Bronchial smooth muscle cell (primary cell): ENCODE data around the gene SART1. TPM values are rescaled to one million over a fixed set of nuclear protein-coding genes. Genes with fewer than 3 reads are reported as not detected.

Experiments
- total RNA-seq: library from RNA; depleted of rRNA; stranded (reverse); fragments of >200 nt; gene quantifications from 2 replicates; pipeline ENCODE4 v1.2.1, GENCODE V29; 2014

Gene SART1
- 66.4 and 70.3 TPM in 2 replicates for total RNA-seq

GRCh38 chr11:65961267-65962140, at the start of gene SART1:
SART1 (plus strand) TSS chr11:65961734; CDS start chr11:65961781, 47 bp downstream.

GRCh38 chr11:65918211-65919140, 43.1 kb upstream of the SART1 start, which contains the start of gene C11orf68:
C11orf68 (minus strand) TSS chr11:65919062; CDS start chr11:65919031, 31 bp downstream.

GRCh38 chr11:65919141-65919572, 42.4 kb upstream of the SART1 start, which contains the start of gene DRAP1:
DRAP1 (plus strand) TSS chr11:65919426; CDS start chr11:65919502, 76 bp downstream.

GRCh38 chr11:65945430-65945911, 16.1 kb upstream of the SART1 start, which contains the start of gene TSGA10IP:
TSGA10IP (plus strand) TSS chr11:65945480; CDS start chr11:65945676, 196 bp downstream.

GRCh38 chr11:66001942-66002647, 40.6 kb downstream of the SART1 start, which contains the start of the genes BANF1 and EIF1AD:
BANF1 (plus strand) TSS chr11:66002503; CDS start chr11:66003251, 748 bp downstream.
EIF1AD (minus strand) TSS chr11:66002157; CDS start chr11:66000389, 1,768 bp downstream.

GRCh38 chr11:66011785-66012303, 50.3 kb downstream of the SART1 start, which contains the start of gene CST6:
CST6 (plus strand) TSS chr11:66012008; CDS start chr11:66012045, 37 bp downstream.

GRCh38 chr11:66026017-66026529, 64.5 kb downstream of the SART1 start, which contains the start of gene CATSPER1:
CATSPER1 (minus strand) TSS chr11:66026479; CDS start chr11:66026379, 100 bp downstream.

Other genes with a start within 250 kb of the SART1 start
- gene KAT5, start 249.5 kb upstream of the SART1 start, total RNA-seq: 39.7 and 64.7 TPM in 2 replicates
- 32.8 and 35.3 TPM in 2 replicates for gene RNASEH2C, start 240.9 kb upstream of the SART1 start, total RNA-seq
- gene AP5B1, start 180.8 kb upstream of the SART1 start, total RNA-seq: 2.6 and 3.3 TPM in 2 replicates
- gene OVOL1, start 174.7 kb upstream of the SART1 start, total RNA-seq: not detected in 2 replicates
- 4.0 and 4.1 TPM in 2 replicates for gene SNX32, start 127.8 kb upstream of the SART1 start, total RNA-seq
- 769 and 930 TPM in 2 replicates for gene CFL1, start 103.6 kb upstream of the SART1 start, total RNA-seq
- 27.0 and 30.1 TPM in 2 replicates for gene MUS81, start 101.3 kb upstream of the SART1 start, total RNA-seq
- gene EFEMP2, start 88.9 kb upstream of the SART1 start, total RNA-seq: 71.1 and 101 TPM in 2 replicates
- gene CTSW, start 81.9 kb upstream of the SART1 start, total RNA-seq: not detected in 2 replicates
- gene FIBP, start 73.3 kb upstream of the SART1 start, total RNA-seq: 186 and 241 TPM in 2 replicates
- 54.1 and 86.5 TPM in 2 replicates for gene CCDC85B, start 71.1 kb upstream of the SART1 start, total RNA-seq
- gene FOSL1, start 61.3 kb upstream of the SART1 start, total RNA-seq: 1.7 and 3.9 TPM in 2 replicates
- 18.6 and 23.2 TPM in 2 replicates for gene C11orf68, start 42.7 kb upstream of the SART1 start, total RNA-seq
- 189 and 480 TPM in 2 replicates for gene DRAP1, start 42.3 kb upstream of the SART1 start, total RNA-seq
- 0.16 TPM in 1 of 2 replicates, not detected in the other for gene TSGA10IP, start 16.3 kb upstream of the SART1 start, total RNA-seq
- 20.0 and 27.8 TPM in 2 replicates for gene EIF1AD, start 40.4 kb downstream of the SART1 start, total RNA-seq
- 10.6 and 15.3 TPM in 2 replicates for gene BANF1, start 40.8 kb downstream of the SART1 start, total RNA-seq
- 0.16 and 0.17 TPM in 2 replicates for gene CST6, start 50.3 kb downstream of the SART1 start, total RNA-seq
- gene CATSPER1, start 64.7 kb downstream of the SART1 start, total RNA-seq: under 0.01 TPM in 1 of 2 replicates, not detected in the other
- under 0.01 TPM in 1 of 2 replicates, not detected in the other for gene GAL3ST3, start 87.4 kb downstream of the SART1 start, total RNA-seq
- gene SF3B2, start 90.6 kb downstream of the SART1 start, total RNA-seq: 101 and 103 TPM in 2 replicates
- gene PACS1, start 108.5 kb downstream of the SART1 start, total RNA-seq: 22.5 and 39.4 TPM in 2 replicates